Measurements from ENCODE around the gene PLEKHG2.

GRCh38 chr19:39407660-39408391, 4.6 kb upstream of the PLEKHG2 start:
- TF ChIP-seq YY1 (IDR thresholded peaks at IDR 0.05; ENCODE audit: low read depth) = no peak
- TF ChIP-seq, protein P1, sequence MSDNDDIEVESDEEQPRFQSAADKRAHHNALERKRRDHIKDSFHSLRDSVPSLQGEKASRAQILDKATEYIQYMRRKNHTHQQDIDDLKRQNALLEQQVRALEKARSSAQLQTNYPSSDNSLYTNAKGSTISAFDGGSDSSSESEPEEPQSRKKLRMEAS (IDR thresholded peaks at IDR 0.05) = no peak
- TF ChIP-seq TAF1 (IDR thresholded peaks at IDR 0.05; ENCODE audit: low read depth) = no peak
- TF ChIP-seq EP300 (IDR thresholded peaks at IDR 0.05; ENCODE audit: borderline replicate concordance) = no peak
- no peak for TF ChIP-seq CREB1 (IDR thresholded peaks at IDR 0.05; ENCODE audit: low read depth)
- TF ChIP-seq EGR1 (IDR thresholded peaks at IDR 0.05) = no peak
- TF ChIP-seq, protein P2, sequence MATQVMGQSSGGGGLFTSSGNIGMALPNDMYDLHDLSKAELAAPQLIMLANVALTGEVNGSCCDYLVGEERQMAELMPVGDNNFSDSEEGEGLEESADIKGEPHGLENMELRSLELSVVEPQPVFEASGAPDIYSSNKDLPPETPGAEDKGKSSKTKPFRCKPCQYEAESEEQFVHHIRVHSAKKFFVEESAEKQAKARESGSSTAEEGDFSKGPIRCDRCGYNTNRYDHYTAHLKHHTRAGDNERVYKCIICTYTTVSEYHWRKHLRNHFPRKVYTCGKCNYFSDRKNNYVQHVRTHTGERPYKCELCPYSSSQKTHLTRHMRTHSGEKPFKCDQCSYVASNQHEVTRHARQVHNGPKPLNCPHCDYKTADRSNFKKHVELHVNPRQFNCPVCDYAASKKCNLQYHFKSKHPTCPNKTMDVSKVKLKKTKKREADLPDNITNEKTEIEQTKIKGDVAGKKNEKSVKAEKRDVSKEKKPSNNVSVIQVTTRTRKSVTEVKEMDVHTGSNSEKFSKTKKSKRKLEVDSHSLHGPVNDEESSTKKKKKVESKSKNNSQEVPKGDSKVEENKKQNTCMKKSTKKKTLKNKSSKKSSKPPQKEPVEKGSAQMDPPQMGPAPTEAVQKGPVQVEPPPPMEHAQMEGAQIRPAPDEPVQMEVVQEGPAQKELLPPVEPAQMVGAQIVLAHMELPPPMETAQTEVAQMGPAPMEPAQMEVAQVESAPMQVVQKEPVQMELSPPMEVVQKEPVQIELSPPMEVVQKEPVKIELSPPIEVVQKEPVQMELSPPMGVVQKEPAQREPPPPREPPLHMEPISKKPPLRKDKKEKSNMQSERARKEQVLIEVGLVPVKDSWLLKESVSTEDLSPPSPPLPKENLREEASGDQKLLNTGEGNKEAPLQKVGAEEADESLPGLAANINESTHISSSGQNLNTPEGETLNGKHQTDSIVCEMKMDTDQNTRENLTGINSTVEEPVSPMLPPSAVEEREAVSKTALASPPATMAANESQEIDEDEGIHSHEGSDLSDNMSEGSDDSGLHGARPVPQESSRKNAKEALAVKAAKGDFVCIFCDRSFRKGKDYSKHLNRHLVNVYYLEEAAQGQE (IDR thresholded peaks at IDR 0.05; ENCODE audit: low read depth) = no peak
- TF ChIP-seq RAD21 (IDR thresholded peaks at IDR 0.05; ENCODE audit: low read depth) = no peak
- peak; percentile 53; the same call in 1 of the 2 replicates for TF ChIP-seq ZBTB7A (IDR thresholded peaks at IDR 0.05; ENCODE audit: low read depth)
- TF ChIP-seq NFIC (IDR thresholded peaks at IDR 0.05) = no peak
- TF ChIP-seq TCF12 (IDR thresholded peaks at IDR 0.05; ENCODE audit: low read depth) = peak; percentile 69; the same call in 1 of the 2 replicates
